Mammary epithelial cell (primary cell): ENCODE results near the gene DNAJB13.

Experiments used
- CTCF ChIP-seq, 2 donors: IDR thresholded peaks in 1 of 2; conservative IDR thresholded peaks in 1 of 2; 2 replicates each; pipeline ENCODE4 v1.5.1; 2011 to 2012; ENCODE audit warnings: inconsistent platforms in 2 of 2, low read length in 2 of 2, mild to moderate bottlenecking in 2 of 2, control low read depth in 1 of 2, low read depth in 1 of 2; ENCODE audit not compliant: insufficient read depth in 1 of 2; ENCODE audit errors: extremely low read depth in 1 of 2
- EZH2 ChIP-seq: IDR thresholded peaks from 2 replicates; pipeline ENCODE4 v1.6.1; 2012; ENCODE audit warnings: low read length, inconsistent platforms, borderline replicate concordance

GRCh38 chr11:74004759-74005615, 54.2 kb downstream of the DNAJB13 start:
- no peak for TF ChIP-seq CTCF (conservative IDR thresholded peaks at IDR 0.05 in 1 of 2, IDR thresholded peaks at IDR 0.05 in 1 of 2; ENCODE audit: extremely low read depth in 1 of 2, insufficient read depth in 1 of 2, low read depth in 1 of 2, low read length in 2 of 2)
- TF ChIP-seq EZH2, result no peak
